Measurements from ENCODE around the gene ADGRG3. TPM values are rescaled to one million over a fixed set of nuclear protein-coding genes. Genes with fewer than 3 reads are reported as not detected.
A peak's percentile ranks its signal among the peaks of the same experiment; 100 is the strongest.

The ADGRG3 gene
- total RNA-seq, 2 experiments from 2014 or later = not detected

- ATAC-seq (peak; percentile 93), DNase-seq (peak; percentile 99)
- intact Hi-C loops (cut with micrococcal nuclease) = loop anchor here (10.0 kb wide), 1 partner anchor 130 kb away; no protein-coding TSS in a partner anchor
- POLR2A ChIA-PET = interaction anchor here (0.6 to 1.9 kb wide), 11 partner anchors 8 to 565 kb away, joined by 3 to 7 read pairs (median 3); partner anchors contain the start of genes CCDC102A, CFAP20, USB1 and ZNF319
- H3K27me3 Mint-ChIP-seq = no peaks in the 10 kb centered on the region
- H3K4me1 Mint-ChIP-seq (ENCODE audit: low read depth) = peaks cover 18% of the 10 kb centered on the region
- no peak for TF ChIP-seq CTCF (IDR thresholded peaks at IDR 0.05)
- CTCF ChIA-PET = interaction anchor here (0.7 to 5.6 kb wide), 6 partner anchors 14 to 158 kb away, joined by 3 to 27 read pairs (median 16); no protein-coding TSS in a partner anchor
- peak overlapping the region; percentile 98 for H3K27ac Mint-ChIP-seq
- peak overlapping the region; percentile 99 for H3K4me3 Mint-ChIP-seq
- peaks cover 15% of the 10 kb centered on the region for H3K36me3 Mint-ChIP-seq (ENCODE audit: low read depth)
- peaks cover 8% of the 10 kb centered on the region for H3K9me3 Mint-ChIP-seq
Measured at GRCh38 chr16:57734925-57735754, 67.0 kb downstream of the ADGRG3 start.

- no peaks in the 10 kb centered on the region for H3K27me3 Mint-ChIP-seq
- peaks cover 15% of the 10 kb centered on the region for H3K36me3 Mint-ChIP-seq (ENCODE audit: low read depth)
- no peak for ATAC-seq
- peak within 1 kb of the TSS; percentile 98 for H3K27ac Mint-ChIP-seq
- CTCF ChIA-PET = interaction anchor here (0.7 to 5.6 kb wide), 10 partner anchors 10 to 159 kb away, joined by 3 to 27 read pairs (median 6); no protein-coding TSS in a partner anchor
- DNase-seq = no peak
- H3K4me1 Mint-ChIP-seq (ENCODE audit: low read depth) = peaks cover 18% of the 10 kb centered on the region
- TF ChIP-seq CTCF (IDR thresholded peaks at IDR 0.05) = no peak
- intact Hi-C loops (cut with micrococcal nuclease) = loop anchor here (10.0 kb wide), 1 partner anchor 131 kb away; no protein-coding TSS in a partner anchor
- H3K9me3 Mint-ChIP-seq = peaks cover 8% of the 10 kb centered on the region
- POLR2A ChIA-PET = interaction anchor here (0.6 to 1.9 kb wide), 12 partner anchors 9 to 264 kb away, joined by 3 to 7 read pairs (median 3); partner anchors contain the start of genes CCDC102A, USB1 and ZNF319
- peak within 1 kb of the TSS; percentile 99 for H3K4me3 Mint-ChIP-seq
Measured at GRCh38 chr16:57735755-57736418, 67.8 kb downstream of the ADGRG3 start, which contains the start of gene KATNB1. Gene KATNB1 (plus strand): TSS chr16:57735770. CDS start chr16:57737244, 1,474 bp downstream.

GRCh38 chr16:57736419-57737351 is 68.6 kb downstream of the ADGRG3 start:
- DNase-seq (peak; percentile 69), ATAC-seq (no peak)
- Mint-ChIP-seq H3K27me3 (no peaks in the 10 kb centered on the region), H3K9me3 (peaks cover 8% of the 10 kb centered on the region), H3K4me1 (ENCODE audit: low read depth) (peaks cover 18% of the 10 kb centered on the region), H3K36me3 (ENCODE audit: low read depth) (peaks cover 15% of the 10 kb centered on the region), H3K4me3 (peak overlapping the region; percentile 99), H3K27ac (peak overlapping the region; percentile 98)
- ChIA-PET CTCF (interaction anchor here (0.7 to 5.6 kb wide), 9 partner anchors 10 to 160 kb away, joined by 3 to 27 read pairs (median 6); no protein-coding TSS in a partner anchor), POLR2A (interaction anchor here (0.6 to 1.9 kb wide), 8 partner anchors 14 to 263 kb away, joined by 3 to 7 read pairs (median 3); partner anchors contain the start of genes USB1 and ZNF319)
- intact Hi-C loops (cut with micrococcal nuclease) = loop anchor here (10.0 kb wide), 1 partner anchor 132 kb away; no protein-coding TSS in a partner anchor
- TF ChIP-seq CTCF (IDR thresholded peaks at IDR 0.05) = no peak

- ATAC-seq (no peak), DNase-seq (no peak)
- H3K9me3 Mint-ChIP-seq = no peaks in the 10 kb centered on the region
- intact Hi-C loops (cut with micrococcal nuclease) = loop anchor here (10.0 kb wide), 1 partner anchor 134 kb away; no protein-coding TSS in a partner anchor
- ChIA-PET CTCF (interaction anchor here (1.3 to 5.6 kb wide), 3 partner anchors 17 to 163 kb away, joined by 5 to 24 read pairs (median 6); no protein-coding TSS in a partner anchor), POLR2A (no interaction called here)
- H3K27ac Mint-ChIP-seq = no peak overlapping the region
- peaks cover 7% of the 10 kb centered on the region for H3K36me3 Mint-ChIP-seq (ENCODE audit: low read depth)
- peaks cover 15% of the 10 kb centered on the region for H3K4me1 Mint-ChIP-seq (ENCODE audit: low read depth)
- no peaks in the 10 kb centered on the region for H3K27me3 Mint-ChIP-seq
- H3K4me3 Mint-ChIP-seq = no peak overlapping the region
- TF ChIP-seq CTCF (IDR thresholded peaks at IDR 0.05) = no peak
Measured at GRCh38 chr16:57738844-57739243, 70.7 kb downstream of the ADGRG3 start.

Other genes starting within 250 kb of the ADGRG3 start
- gene CIAPIN1, start 220.9 kb upstream of the ADGRG3 start, total RNA-seq = 10 to 100 TPM; 53.3 to 53.4 TPM
- 10 to 100 TPM; 39.3 to 39.6 TPM for gene COQ9, start 220.8 kb upstream of the ADGRG3 start, total RNA-seq
- 10 to 100 TPM; 62.4 to 63.0 TPM for gene POLR2C, start 205.6 kb upstream of the ADGRG3 start, total RNA-seq
- gene DOK4, start 181.8 kb upstream of the ADGRG3 start, total RNA-seq = 1 to 10 TPM; 4.6 to 5.1 TPM
- 1 to 10 TPM; 7.1 to 7.9 TPM for gene CCDC102A, start 131.7 kb upstream of the ADGRG3 start, total RNA-seq
- 1 to 10 TPM; 4.8 to 5.5 TPM for gene ADGRG5, start 125.7 kb upstream of the ADGRG3 start, total RNA-seq
- 1 to 10 TPM; 4.9 to 8.5 TPM for gene ADGRG1, start 39.7 kb upstream of the ADGRG3 start, total RNA-seq
- gene DRC7, start 26.5 kb downstream of the ADGRG3 start, total RNA-seq = under 1 TPM in 1 of 2 experiments, not detected in 1; 0.58 TPM
- gene KATNB1, start 67.5 kb downstream of the ADGRG3 start, total RNA-seq = 10 to 100 TPM; 35.1 to 39.6 TPM
- under 1 TPM; 0.54 to 0.89 TPM for gene KIFC3, start 134.2 kb downstream of the ADGRG3 start, total RNA-seq